Measurements from ENCODE around the gene ITGB1. TPM values are rescaled to one million over a fixed set of nuclear protein-coding genes. Genes with fewer than 3 reads are reported as not detected.
A peak's percentile ranks its signal among the peaks of the same experiment; 100 is the strongest.
"Not testable (repeated sequence)": the region's sequence is repeated elsewhere in the genome, so short reads cannot be mapped to it uniquely, and the experiment has no call there.

ITGB1 gene
- total RNA-seq, 2 donors from 2014 or later = 1,541 to 1,574 TPM

GRCh38 chr10:32982911-32983909 is 25.2 kb upstream of the ITGB1 start:
- ATAC-seq (ENCODE audit: insufficient number of reproducible peaks, low FRiP score, low read depth) (no peak), DNase-seq (ENCODE audit: low spot score) (no peak)
- TF ChIP-seq CTCF (IDR thresholded peaks at IDR 0.05) = no peak
- Histone ChIP-seq H3K27me3 (replicated peaks; ENCODE audit: insufficient read depth) (no peaks in the 10 kb centered on the region), H3K4me1 (ENCODE audit: control insufficient read depth in 1 of 2, low read depth in 2 of 2) (peaks cover 12 to 32% of the 10 kb centered on the region in 2 donors), H3K4me3 (no peak overlapping the region), H3K9me3 (no peaks in the 10 kb centered on the region), H3K27ac (peak overlapping the region in 1 of 2 donors; percentile 95), H3K36me3 (no peaks in the 10 kb centered on the region)

GRCh38 chr10:32982293-32982709 is 24.3 kb upstream of the ITGB1 start:
- Histone ChIP-seq H3K27ac (peak overlapping the region; percentile 91 to 95), H3K27me3 (replicated peaks; ENCODE audit: insufficient read depth) (no peaks in the 10 kb centered on the region), H3K9me3 (no peaks in the 10 kb centered on the region), H3K36me3 (no peaks in the 10 kb centered on the region), H3K4me1 (ENCODE audit: control insufficient read depth in 1 of 2, low read depth in 2 of 2) (peaks cover 12 to 32% of the 10 kb centered on the region in 2 donors), H3K4me3 (no peak overlapping the region)
- TF ChIP-seq CTCF (IDR thresholded peaks at IDR 0.05) = no peak
- DNase-seq (ENCODE audit: low spot score) = no peak
- ATAC-seq (ENCODE audit: insufficient number of reproducible peaks, low FRiP score, low read depth) = no peak

GRCh38 chr10:32981760-32982159 is 23.7 kb upstream of the ITGB1 start:
- H3K27ac ChIP-seq = peak overlapping the region; percentile 91 to 95
- DNase-seq (ENCODE audit: low spot score) = no peak

GRCh38 chr10:32980558-32981468 is 22.8 kb upstream of the ITGB1 start:
- peak; percentile 93 for DNase-seq (ENCODE audit: low spot score)
- H3K9me3 ChIP-seq = no peaks in the 10 kb centered on the region
- no peaks in the 10 kb centered on the region for H3K27me3 ChIP-seq (replicated peaks; ENCODE audit: insufficient read depth)
- H3K27ac ChIP-seq = peak overlapping the region; percentile 91 to 95
- H3K4me3 ChIP-seq = peak overlapping the region; percentile 75
- no peaks in the 10 kb centered on the region for H3K36me3 ChIP-seq
- TF ChIP-seq CTCF (IDR thresholded peaks at IDR 0.05) = peak; percentile 28
- ATAC-seq (ENCODE audit: insufficient number of reproducible peaks, low FRiP score, low read depth) = peak; percentile 69
- peaks cover 12 to 32% of the 10 kb centered on the region in 2 donors for H3K4me1 ChIP-seq (ENCODE audit: control insufficient read depth in 1 of 2, low read depth in 2 of 2)

More at GRCh38 chr10:32981760-32982159, 23.7 kb upstream of the ITGB1 start:
- Histone ChIP-seq H3K4me3 (peak overlapping the region; percentile 75), H3K36me3 (no peaks in the 10 kb centered on the region), H3K4me1 (ENCODE audit: control insufficient read depth in 1 of 2, low read depth in 2 of 2) (peaks cover 12 to 32% of the 10 kb centered on the region in 2 donors), H3K9me3 (no peaks in the 10 kb centered on the region), H3K27me3 (replicated peaks; ENCODE audit: insufficient read depth) (no peaks in the 10 kb centered on the region)
- TF ChIP-seq CTCF (IDR thresholded peaks at IDR 0.05) = no peak
- ATAC-seq (ENCODE audit: insufficient number of reproducible peaks, low FRiP score, low read depth) = peak; percentile 18

GRCh38 chr10:32980242-32980557 is 22.2 kb upstream of the ITGB1 start:
- Histone ChIP-seq H3K36me3 (no peaks in the 10 kb centered on the region), H3K4me3 (peak overlapping the region; percentile 75), H3K27me3 (replicated peaks; ENCODE audit: insufficient read depth) (no peaks in the 10 kb centered on the region), H3K27ac (peak overlapping the region; percentile 91 to 95), H3K4me1 (ENCODE audit: control insufficient read depth in 1 of 2, low read depth in 2 of 2) (peaks cover 12 to 28% of the 10 kb centered on the region in 2 donors), H3K9me3 (no peaks in the 10 kb centered on the region)
- no peak for DNase-seq (ENCODE audit: low spot score)
- no peak for ATAC-seq (ENCODE audit: insufficient number of reproducible peaks, low FRiP score, low read depth)
- TF ChIP-seq CTCF (IDR thresholded peaks at IDR 0.05) = no peak

GRCh38 chr10:32979719-32980118 is 21.7 kb upstream of the ITGB1 start:
- H3K27me3 ChIP-seq (replicated peaks; ENCODE audit: insufficient read depth); DNase-seq (ENCODE audit: low spot score); ATAC-seq (ENCODE audit: insufficient number of reproducible peaks, low FRiP score, low read depth); H3K9me3 ChIP-seq; H3K36me3 ChIP-seq: not testable (repeated sequence)
- Histone ChIP-seq H3K27ac (peak overlapping the region in 1 of 2 donors; percentile 95), H3K4me3 (peak overlapping the region; percentile 75), H3K4me1 (ENCODE audit: control insufficient read depth in 1 of 2, low read depth in 2 of 2) (peaks cover 12 to 28% of the 10 kb centered on the region in 2 donors)
